Stimulated activated CD4-positive, alpha-beta T cell treated with anti-CD3 and anti-CD28 coated beads, Interleukin-1b, Interleukin-23, amount 100 ng/mL, for 48 hours (primary cell): Measurements from ENCODE around the gene SPATA20.

Experiments
- DNase-seq: peaks from one replicate; pipeline ENCODE4 v3.0.0-alpha.2; 2020

SPATA20 gene

GRCh38 chr17:50604513-50604912 is 57.5 kb downstream of the SPATA20 start:
- no peak for DNase-seq

GRCh38 chr17:50605429-50605828 is 58.5 kb downstream of the SPATA20 start:
- no peak for DNase-seq
